ENCODE data around the gene C11orf71. TPM values are rescaled to one million over a fixed set of nuclear protein-coding genes. Genes with fewer than 3 reads are reported as not detected.

C11orf71 gene
- total RNA-seq, 1 experiment from 2014 or later = 7.1 TPM

GRCh38 chr11:114379394-114380069 is 20.8 kb downstream of the C11orf71 start:
- H3K27me3 ChIP-seq (ENCODE audit: low read length) = no peaks in the 10 kb centered on the region
- H3K9ac ChIP-seq (ENCODE audit: low read length) = no peak overlapping the region
- H3K4me2 ChIP-seq (ENCODE audit: low read depth, low read length, poor library complexity, severe bottlenecking) = no peak overlapping the region
- no peaks in the 10 kb centered on the region for H3K36me3 ChIP-seq (ENCODE audit: insufficient read depth, low read length)
- H3K4me3 ChIP-seq (ENCODE audit: low read length) = no peak overlapping the region
- no peaks in the 10 kb centered on the region for H3K9me3 ChIP-seq (ENCODE audit: low read length)
- H2AFZ ChIP-seq (ENCODE audit: low read length) = no peak overlapping the region
- H3K9me2 ChIP-seq (replicated peaks; ENCODE audit: insufficient read depth, low read length) = no peaks in the 10 kb centered on the region
- H3K79me2 ChIP-seq (ENCODE audit: low read length) = no peaks in the 10 kb centered on the region
- no peak overlapping the region for H3K27ac ChIP-seq (ENCODE audit: low read length)
- DNase-seq = no peak
- H4K20me1 ChIP-seq (ENCODE audit: insufficient read depth, low read depth, low read length) = no peaks in the 10 kb centered on the region
- H3K4me1 ChIP-seq (ENCODE audit: low read length) = no peaks in the 10 kb centered on the region

- H3K27ac ChIP-seq (ENCODE audit: low read length) = no peak overlapping the region
- H3K9me2 ChIP-seq (replicated peaks; ENCODE audit: insufficient read depth, low read length) = no peaks in the 10 kb centered on the region
- no peaks in the 10 kb centered on the region for H4K20me1 ChIP-seq (ENCODE audit: insufficient read depth, low read depth, low read length)
- no peak overlapping the region for H2AFZ ChIP-seq (ENCODE audit: low read length)
- H3K79me2 ChIP-seq (ENCODE audit: low read length) = no peaks in the 10 kb centered on the region
- no peak overlapping the region for H3K4me2 ChIP-seq (ENCODE audit: low read depth, low read length, poor library complexity, severe bottlenecking)
- DNase-seq = no peak
- no peaks in the 10 kb centered on the region for H3K9me3 ChIP-seq (ENCODE audit: low read length)
- H3K4me3 ChIP-seq (ENCODE audit: low read length) = no peak overlapping the region
- H3K27me3 ChIP-seq (ENCODE audit: low read length) = no peaks in the 10 kb centered on the region
- H3K9ac ChIP-seq (ENCODE audit: low read length) = no peak overlapping the region
- H3K36me3 ChIP-seq (ENCODE audit: insufficient read depth, low read length) = no peaks in the 10 kb centered on the region
- no peaks in the 10 kb centered on the region for H3K4me1 ChIP-seq (ENCODE audit: low read length)
Observed at GRCh38 chr11:114377612-114378267, 22.6 kb downstream of the C11orf71 start.

GRCh38 chr11:114375052-114375451 is 25.3 kb downstream of the C11orf71 start:
- DNase-seq = no peak
- Histone ChIP-seq H3K4me3 (ENCODE audit: low read length) (no peak overlapping the region), H3K9ac (ENCODE audit: low read length) (no peak overlapping the region), H2AFZ (ENCODE audit: low read length) (no peak overlapping the region), H3K79me2 (ENCODE audit: low read length) (no peaks in the 10 kb centered on the region), H3K27me3 (ENCODE audit: low read length) (no peaks in the 10 kb centered on the region), H3K4me1 (ENCODE audit: low read length) (no peaks in the 10 kb centered on the region), H3K9me2 (replicated peaks; ENCODE audit: insufficient read depth, low read length) (no peaks in the 10 kb centered on the region), H4K20me1 (ENCODE audit: insufficient read depth, low read depth, low read length) (no peaks in the 10 kb centered on the region), H3K4me2 (ENCODE audit: low read depth, low read length, poor library complexity, severe bottlenecking) (no peak overlapping the region), H3K27ac (ENCODE audit: low read length) (no peak overlapping the region), H3K36me3 (ENCODE audit: insufficient read depth, low read length) (no peaks in the 10 kb centered on the region), H3K9me3 (ENCODE audit: low read length) (no peaks in the 10 kb centered on the region)

- DNase-seq = no peak
- Histone ChIP-seq H3K4me1 (ENCODE audit: low read length) (no peaks in the 10 kb centered on the region), H3K27ac (ENCODE audit: low read length) (no peak overlapping the region), H4K20me1 (ENCODE audit: insufficient read depth, low read depth, low read length) (no peaks in the 10 kb centered on the region), H3K9me3 (ENCODE audit: low read length) (no peaks in the 10 kb centered on the region), H3K9ac (ENCODE audit: low read length) (no peak overlapping the region), H3K79me2 (ENCODE audit: low read length) (no peaks in the 10 kb centered on the region), H3K4me3 (ENCODE audit: low read length) (no peak overlapping the region), H3K9me2 (replicated peaks; ENCODE audit: insufficient read depth, low read length) (no peaks in the 10 kb centered on the region), H3K4me2 (ENCODE audit: low read depth, low read length, poor library complexity, severe bottlenecking) (no peak overlapping the region), H3K36me3 (ENCODE audit: insufficient read depth, low read length) (no peaks in the 10 kb centered on the region), H2AFZ (ENCODE audit: low read length) (no peak overlapping the region), H3K27me3 (ENCODE audit: low read length) (no peaks in the 10 kb centered on the region)
Observed at GRCh38 chr11:114368918-114369680, 31.2 kb downstream of the C11orf71 start.

DNA sequence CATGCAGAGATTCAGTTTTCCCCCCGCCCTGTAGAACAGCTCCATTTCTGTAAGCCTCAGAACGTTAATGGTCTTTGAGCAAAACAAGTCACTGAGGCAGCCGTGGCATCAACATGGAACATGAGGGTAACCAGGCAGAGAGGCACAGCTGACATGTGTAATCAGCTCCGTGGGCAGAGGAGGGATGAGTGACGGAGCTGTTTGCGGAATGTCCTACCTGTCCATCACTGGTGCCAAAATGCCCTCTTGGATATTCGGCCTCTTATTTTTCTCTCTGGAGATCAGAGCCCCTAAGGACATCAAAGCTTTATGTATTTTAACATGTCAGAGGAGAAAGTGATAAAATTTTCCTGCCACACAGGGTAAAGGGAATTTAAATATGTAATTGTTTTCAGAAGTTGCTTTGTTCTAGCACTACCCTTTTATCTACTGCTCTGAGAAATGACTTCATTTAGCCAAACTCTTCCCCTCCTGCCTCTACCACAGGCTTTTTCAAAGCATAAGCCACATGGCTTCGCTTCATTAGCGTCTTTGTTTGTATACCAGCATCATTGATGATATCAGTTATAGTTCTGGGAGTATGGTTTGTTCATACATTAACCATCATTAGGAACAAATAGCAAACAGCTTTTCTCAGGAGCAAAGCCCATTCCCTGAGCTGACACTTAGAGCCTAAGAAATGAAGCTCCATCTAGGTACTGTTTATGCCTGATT is 32.9 kb downstream of the C11orf71 start:
- H3K79me2 ChIP-seq (ENCODE audit: low read length) = no peaks in the 10 kb centered on the region
- H3K9me2 ChIP-seq (replicated peaks; ENCODE audit: insufficient read depth, low read length) = no peaks in the 10 kb centered on the region

DNA sequence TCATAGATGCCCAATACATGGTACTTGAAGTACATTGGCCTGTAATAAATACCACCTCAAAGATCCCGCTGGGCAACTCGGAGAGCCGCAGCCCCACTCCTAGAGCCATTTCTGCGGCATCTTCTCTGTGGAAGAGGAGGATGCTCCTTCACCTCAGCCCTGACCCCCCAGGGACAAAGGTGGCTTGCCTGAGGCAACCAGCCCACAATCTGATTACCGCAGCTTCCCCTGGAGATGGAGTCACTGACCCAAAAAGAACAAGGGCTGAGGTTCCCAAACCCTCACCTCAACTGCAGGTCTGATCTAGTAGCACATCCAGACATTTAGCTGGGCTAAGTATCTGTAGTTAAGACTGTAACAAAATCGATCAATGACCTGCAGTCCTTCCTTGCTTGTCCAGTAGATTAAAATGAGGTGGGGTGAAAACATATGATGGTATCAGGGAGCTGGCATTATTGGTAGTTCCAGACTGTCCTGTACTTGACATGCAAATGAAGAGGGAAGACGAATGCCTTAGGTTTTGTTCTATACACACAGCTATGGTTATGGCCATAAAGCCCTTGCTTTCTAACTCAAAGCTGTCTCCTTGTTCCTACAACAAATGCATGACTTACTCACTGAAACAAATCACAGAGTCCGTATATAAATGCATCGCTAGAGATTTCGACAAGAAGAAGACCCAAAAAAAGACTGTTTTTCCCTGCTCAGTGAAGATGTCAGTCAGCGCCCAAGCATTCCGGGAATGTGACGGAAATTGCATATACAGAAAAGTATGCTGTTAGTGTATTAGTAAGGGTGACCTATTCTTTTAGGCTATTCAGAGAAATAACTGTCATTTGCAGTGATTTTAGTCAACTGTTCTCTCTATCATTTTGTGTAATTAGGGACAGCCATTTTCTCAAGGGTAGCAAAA is 33.7 kb downstream of the C11orf71 start:
- Histone ChIP-seq H3K36me3 (ENCODE audit: insufficient read depth, low read length) (no peaks in the 10 kb centered on the region), H3K9ac (ENCODE audit: low read length) (no peak overlapping the region), H3K27me3 (ENCODE audit: low read length) (no peaks in the 10 kb centered on the region), H3K79me2 (ENCODE audit: low read length) (no peaks in the 10 kb centered on the region), H3K9me2 (replicated peaks; ENCODE audit: insufficient read depth, low read length) (no peaks in the 10 kb centered on the region), H2AFZ (ENCODE audit: low read length) (no peak overlapping the region), H3K27ac (ENCODE audit: low read length) (no peak overlapping the region), H3K4me1 (ENCODE audit: low read length) (no peaks in the 10 kb centered on the region), H4K20me1 (ENCODE audit: insufficient read depth, low read depth, low read length) (no peaks in the 10 kb centered on the region), H3K4me3 (ENCODE audit: low read length) (no peak overlapping the region), H3K4me2 (ENCODE audit: low read depth, low read length, poor library complexity, severe bottlenecking) (no peak overlapping the region), H3K9me3 (ENCODE audit: low read length) (no peaks in the 10 kb centered on the region)
- DNase-seq = no peak

More for the DNA sequence above, 32.9 kb downstream of the C11orf71 start:
- no peak for DNase-seq
- Histone ChIP-seq H4K20me1 (ENCODE audit: insufficient read depth, low read depth, low read length) (no peaks in the 10 kb centered on the region), H3K36me3 (ENCODE audit: insufficient read depth, low read length) (no peaks in the 10 kb centered on the region), H3K9ac (ENCODE audit: low read length) (no peak overlapping the region), H3K4me3 (ENCODE audit: low read length) (no peak overlapping the region), H3K4me2 (ENCODE audit: low read depth, low read length, poor library complexity, severe bottlenecking) (no peak overlapping the region), H3K27me3 (ENCODE audit: low read length) (no peaks in the 10 kb centered on the region), H2AFZ (ENCODE audit: low read length) (no peak overlapping the region), H3K27ac (ENCODE audit: low read length) (no peak overlapping the region), H3K4me1 (ENCODE audit: low read length) (no peaks in the 10 kb centered on the region), H3K9me3 (ENCODE audit: low read length) (no peaks in the 10 kb centered on the region)

- no peaks in the 10 kb centered on the region for H3K36me3 ChIP-seq (ENCODE audit: insufficient read depth, low read length)
- H3K9me2 ChIP-seq (replicated peaks; ENCODE audit: insufficient read depth, low read length) = no peaks in the 10 kb centered on the region
- no peak overlapping the region for H3K4me3 ChIP-seq (ENCODE audit: low read length)
- H3K9ac ChIP-seq (ENCODE audit: low read length) = no peak overlapping the region
- no peaks in the 10 kb centered on the region for H4K20me1 ChIP-seq (ENCODE audit: insufficient read depth, low read depth, low read length)
- H3K9me3 ChIP-seq (ENCODE audit: low read length) = no peaks in the 10 kb centered on the region
- H3K27ac ChIP-seq (ENCODE audit: low read length) = no peak overlapping the region
- no peak overlapping the region for H2AFZ ChIP-seq (ENCODE audit: low read length)
- no peaks in the 10 kb centered on the region for H3K79me2 ChIP-seq (ENCODE audit: low read length)
- DNase-seq = no peak
- H3K27me3 ChIP-seq (ENCODE audit: low read length) = no peaks in the 10 kb centered on the region
- H3K4me1 ChIP-seq (ENCODE audit: low read length) = no peaks in the 10 kb centered on the region
- H3K4me2 ChIP-seq (ENCODE audit: low read depth, low read length, poor library complexity, severe bottlenecking) = no peak overlapping the region
Observed at GRCh38 chr11:114362958-114363357, 37.4 kb downstream of the C11orf71 start.

Measured in Karpas-422 (cell line).